22Rv1 (cell line): ENCODE results near the gene PDZK1.
"Not testable (repeated sequence)": the region's sequence is repeated elsewhere in the genome, so short reads cannot be mapped to it uniquely, and the experiment has no call there.

Experiments
- CTCF ChIP-seq: fragments of 450-650 bp; IDR thresholded peaks from 2 replicates; pipeline ENCODE4 v1.5.1; 2017; ENCODE audit warnings: mild to moderate bottlenecking
- ZFX ChIP-seq: fragments of 450-650 bp; IDR thresholded peaks from 2 replicates; pipeline ENCODE4 v1.6.1; 2017; ENCODE audit warnings: antibody characterized with exemption, borderline replicate concordance

GRCh38 chr1:145718465-145718864 lies 11.3 kb upstream of the PDZK1 start:
- not testable (repeated sequence) for TF ChIP-seq CTCF, ZFX
